Lung (tissue), 12 donors: ENCODE data around the gene DTNBP1. TPM values are rescaled to one million over a fixed set of nuclear protein-coding genes. Genes with fewer than 3 reads are reported as not detected.

Experiments used
- ATAC-seq: fragments of 200-7000 bp; cut with Tn5 transposase; one replicate; pipeline ENCODE4 v1.9.1; 2020; ENCODE audit warnings: moderate number of reproducible peaks; ENCODE audit not compliant: insufficient read depth, low FRiP score
- DNase-seq, 3 donors: peaks; one replicate each; pipeline ENCODE4 v3.0.0-alpha.2; 2013 to 2017
- H3K27ac ChIP-seq, 2 donors: one replicate each; pipeline ENCODE4 v1.5.1; 2013; ENCODE audit warnings: mild to moderate bottlenecking in 2 of 2, moderate library complexity in 2 of 2, control low read depth in 1 of 2, inconsistent platforms in 1 of 2, low read depth in 1 of 2, low read length in 1 of 2
- H3K27me3 ChIP-seq, 3 donors: one replicate each; pipeline ENCODE4 v1.5.1; 2013; ENCODE audit warnings: low read length in 2 of 3; ENCODE audit not compliant: control insufficient read depth in 3 of 3, insufficient read depth in 3 of 3
- H3K36me3 ChIP-seq, 4 donors: one replicate each; pipeline ENCODE4 v1.5.1; 2013; ENCODE audit warnings: low read length in 4 of 4, mild to moderate bottlenecking in 1 of 4, moderate library complexity in 1 of 4; ENCODE audit not compliant: control insufficient read depth in 4 of 4, insufficient read depth in 4 of 4
- H3K4me1 ChIP-seq, 5 donors: one replicate each; pipeline ENCODE4 v1.5.1; 2013; ENCODE audit warnings: low read length in 5 of 5, mild to moderate bottlenecking in 2 of 5, moderate library complexity in 1 of 5; ENCODE audit not compliant: control insufficient read depth in 5 of 5, insufficient read depth in 5 of 5
- H3K4me3 ChIP-seq: one replicate; pipeline ENCODE4 v1.5.1; 2013; ENCODE audit warnings: mild to moderate bottlenecking, control low read depth, moderate library complexity
- H3K9ac ChIP-seq, 2 donors: one replicate each; pipeline ENCODE4 v1.5.1; 2013; ENCODE audit warnings: low read length in 2 of 2, control low read depth in 1 of 2; ENCODE audit not compliant: insufficient read depth in 1 of 2
- H3K9me3 ChIP-seq, 4 donors: one replicate each; pipeline ENCODE4 v1.5.1; 2013; ENCODE audit warnings: low read length in 3 of 4, mild to moderate bottlenecking in 1 of 4, moderate library complexity in 1 of 4; ENCODE audit not compliant: control insufficient read depth in 4 of 4, insufficient read depth in 3 of 4
- CTCF ChIP-seq: IDR thresholded peaks from 2 replicates; pipeline ENCODE4 v1.5.1; 2012; ENCODE audit warnings: mild to moderate bottlenecking; ENCODE audit errors: control extremely low read depth, extremely low read depth
- WGBS, 2 donors: extraction: QIAGEN DNeasy Blood & Tissue Kit; methylation state at CpG; one replicate each; pipeline ENCODE4 v1.1.7; 2013; 5-methylcytosine and 5-hydroxymethylcytosine counted together
- polyA plus RNA-seq, 2 donors: library from polyadenylated mRNA; stranded (reverse); fragments of 200-250 nt; gene quantifications; one replicate each; pipeline ENCODE4 v1.2.1, GENCODE V29; 2013
- total RNA-seq, 2 donors: library from RNA; depleted of rRNA in 1 of 2; stranded (reverse); fragments of >200 nt in 1 of 2; gene quantifications; one replicate each; pipeline ENCODE4 v1.2.1, GENCODE V29; 2014 to 2021
- donor health status: control.
- donor health status: control.
- donor health status: Bipolar disorder and iron deficiency.
- donor health status: healthy.
- donor health status: DM: yes; HTN: yes; CAD: no.

DTNBP1 gene
- total and polyA plus RNA-seq, 4 donors = 9.9 to 23.9 (median 20.5) TPM

GRCh38 chr6:15705981-15706380, 43.2 kb upstream of the DTNBP1 start:
- no peak overlapping the region for H3K4me3 ChIP-seq
- H3K4me1 ChIP-seq = peaks cover 0 to 3% (median 0%) of the 10 kb centered on the region in 5 donors
- H3K27ac ChIP-seq = no peak overlapping the region
- H3K9me3 ChIP-seq = peaks cover 0 to 2% (median 0%) of the 10 kb centered on the region in 4 donors
- no peak for ATAC-seq
- peak in 2 of 3 donors; percentile 65 to 74 for DNase-seq
- no peak overlapping the region for H3K9ac ChIP-seq
- H3K27me3 ChIP-seq = no peaks in the 10 kb centered on the region
- no peaks in the 10 kb centered on the region for H3K36me3 ChIP-seq
- whole genome bisulfite sequencing, 2 donors = 53 to 72% methylated on average over 3 of the region's 3 CpGs
- TF ChIP-seq CTCF = no peak

GRCh38 chr6:15698471-15698870, 35.6 kb upstream of the DTNBP1 start:
- Histone ChIP-seq H3K27ac (no peak overlapping the region), H3K4me3 (no peak overlapping the region), H3K9ac (no peak overlapping the region), H3K9me3 (no peaks in the 10 kb centered on the region), H3K27me3 (no peaks in the 10 kb centered on the region), H3K36me3 (no peaks in the 10 kb centered on the region), H3K4me1 (no peaks in the 10 kb centered on the region)
- DNase-seq (no peak), ATAC-seq (no peak)
- TF ChIP-seq CTCF = no peak
- WGBS, 2 donors = 67 to 82% methylated on average over 1 of the region's 1 CpG

- TF ChIP-seq CTCF = no peak
- H3K27me3 ChIP-seq = no peaks in the 10 kb centered on the region
- no peaks in the 10 kb centered on the region for H3K4me1 ChIP-seq
- no peaks in the 10 kb centered on the region for H3K36me3 ChIP-seq
- H3K27ac ChIP-seq = no peak overlapping the region
- no peak overlapping the region for H3K9ac ChIP-seq
- H3K9me3 ChIP-seq = no peaks in the 10 kb centered on the region
- no peak for ATAC-seq
- H3K4me3 ChIP-seq = no peak overlapping the region
- 88 to 95% methylated on average over 4 of the region's 4 CpGs for WGBS, 2 donors
- DNase-seq = no peak
Measured at GRCh38 chr6:15697895-15698294, 35.1 kb upstream of the DTNBP1 start.

GRCh38 chr6:15691250-15691869, 28.5 kb upstream of the DTNBP1 start:
- no peaks in the 10 kb centered on the region for H3K36me3 ChIP-seq
- peak; percentile 94 for ATAC-seq
- no peak overlapping the region for H3K27ac ChIP-seq
- H3K9me3 ChIP-seq = no peaks in the 10 kb centered on the region
- no peak overlapping the region for H3K4me3 ChIP-seq
- 14 to 20% methylated on average over 23 of the region's 23 CpGs for WGBS, 2 donors
- DNase-seq = peak; percentile 89 to 95 (median 92)
- H3K27me3 ChIP-seq = no peaks in the 10 kb centered on the region
- H3K4me1 ChIP-seq = peaks cover 0 to 7% (median 0%) of the 10 kb centered on the region in 5 donors
- peak; percentile 100 for TF ChIP-seq CTCF
- H3K9ac ChIP-seq = peak overlapping the region in 1 of 2 donors; percentile 23
